B cell (primary cell): ENCODE results near the gene RPF1.

Experiments
- CTCF ChIP-seq: fragments of 200-600 bp; IDR thresholded peaks from one replicate; pipeline ENCODE4 v1.8.0; 2022; ENCODE audit warnings: antibody characterized with exemption, mild to moderate bottlenecking
- EZH2 ChIP-seq: IDR thresholded peaks from 2 replicates; pipeline ENCODE4 v1.6.1; 2012; ENCODE audit warnings: borderline replicate concordance, low read depth, mild to moderate bottlenecking, moderate library complexity, low read length; ENCODE audit not compliant: insufficient read depth, poor library complexity, severe bottlenecking

- no peak for TF ChIP-seq CTCF
- no peak for TF ChIP-seq EZH2
Measured at GRCh38 chr1:84540759-84541158, 61.7 kb downstream of the RPF1 start.
